Measurements from ENCODE around the gene LSP1.

GRCh38 chr11:1825039-1825740 lies 27.7 kb upstream of the LSP1 start:
- no peak for TF ChIP-seq POLR2AphosphoS5 (IDR thresholded peaks at IDR 0.05)
- TF ChIP-seq POLR2A (IDR thresholded peaks at IDR 0.05), result no peak
- peak in 1 of 4 experiments; percentile 12 for TF ChIP-seq CTCF (IDR thresholded peaks at IDR 0.05)
